GM19324 (cell line): Measurements from ENCODE around the gene E2F8.

ENCODE experiments used
- ATAC-seq: cut with Tn5 transposase; IDR thresholded peaks from one replicate; pipeline ENCODE4 v1.9.1; 2021; ENCODE audit warnings: mild to moderate bottlenecking, moderate library complexity; ENCODE audit not compliant: unreplicated experiment, low FRiP score

Gene E2F8

DNA sequence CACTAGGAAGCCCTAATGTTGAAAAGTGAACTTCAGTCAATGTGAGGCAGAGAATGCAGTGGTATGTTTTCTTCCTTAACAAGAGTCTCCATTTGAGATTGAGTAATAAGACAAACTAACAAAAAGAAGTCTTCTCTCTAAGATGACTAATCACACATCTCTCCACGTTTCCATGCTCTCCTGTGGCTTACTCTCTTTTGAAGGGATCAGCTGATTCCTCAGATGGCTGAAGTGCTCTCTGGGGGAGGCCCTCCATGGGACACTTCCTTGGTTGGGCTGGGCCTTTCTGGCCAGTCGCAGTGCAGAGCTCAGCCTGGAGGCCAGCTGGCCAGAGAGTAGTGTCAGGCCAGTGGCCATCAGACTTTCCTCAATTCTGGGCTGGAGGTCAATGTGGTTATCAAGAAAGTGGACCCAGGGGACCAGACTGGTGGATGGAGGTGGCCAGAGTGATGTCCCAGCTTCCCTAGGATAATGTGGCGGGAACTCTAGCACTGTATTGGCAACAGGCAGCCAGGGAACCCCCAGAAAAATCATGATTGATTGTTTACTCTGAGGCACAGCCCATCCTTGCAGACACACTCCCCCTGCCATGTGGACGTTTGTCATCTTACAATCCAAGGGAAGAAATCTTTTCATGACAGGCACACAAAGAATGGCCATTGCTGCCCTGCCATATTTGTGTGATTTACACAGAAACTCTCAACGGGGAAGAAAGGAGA is 53.5 kb downstream of the E2F8 start:
- ATAC-seq: no peak

DNA sequence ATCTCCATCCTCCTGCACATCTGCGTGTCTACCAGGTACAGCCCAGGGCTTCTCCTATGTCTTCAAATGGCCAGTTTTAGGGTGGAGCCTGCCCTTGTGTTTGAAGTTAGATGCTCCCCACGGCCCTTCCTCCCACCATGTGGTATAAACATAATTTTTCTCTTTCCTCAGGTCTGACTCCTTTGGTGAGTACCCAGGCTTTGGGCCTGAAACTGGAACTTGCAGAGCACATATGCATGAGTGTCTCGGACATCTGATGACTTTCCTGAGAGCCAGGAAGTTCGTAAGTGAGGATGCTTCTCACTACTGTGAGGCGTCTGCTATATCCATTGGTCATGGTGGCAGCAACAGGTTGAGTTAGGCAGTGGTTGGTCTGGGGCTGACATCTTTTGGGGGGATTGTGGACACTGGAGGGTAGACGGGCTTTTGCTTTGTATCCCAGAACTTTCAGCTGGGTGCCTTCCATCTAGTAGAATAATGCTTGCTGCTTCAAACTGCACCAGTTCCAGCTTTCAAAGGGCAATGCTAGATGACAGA is 55.2 kb downstream of the E2F8 start:
- no peak for ATAC-seq

DNA sequence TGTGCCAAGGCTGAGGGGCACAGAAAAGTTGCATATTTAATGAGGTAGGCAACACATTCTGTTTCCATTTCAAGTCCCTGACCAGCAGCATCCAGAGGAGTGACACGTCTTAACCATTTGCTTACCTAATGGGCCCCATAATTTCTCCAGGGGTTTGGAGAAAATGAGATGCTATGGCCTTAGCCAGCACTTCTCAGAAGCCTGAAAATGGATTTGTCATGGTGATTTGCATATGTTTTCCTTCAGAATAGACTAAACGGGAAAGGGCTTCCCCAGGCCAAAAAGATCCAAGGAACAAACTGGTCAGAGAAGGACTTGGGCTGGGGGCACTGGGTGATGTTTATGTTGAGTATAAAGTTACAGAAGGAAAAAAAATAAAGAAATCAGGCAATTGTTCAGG is 55.7 kb downstream of the E2F8 start:
- ATAC-seq: no peak

DNA sequence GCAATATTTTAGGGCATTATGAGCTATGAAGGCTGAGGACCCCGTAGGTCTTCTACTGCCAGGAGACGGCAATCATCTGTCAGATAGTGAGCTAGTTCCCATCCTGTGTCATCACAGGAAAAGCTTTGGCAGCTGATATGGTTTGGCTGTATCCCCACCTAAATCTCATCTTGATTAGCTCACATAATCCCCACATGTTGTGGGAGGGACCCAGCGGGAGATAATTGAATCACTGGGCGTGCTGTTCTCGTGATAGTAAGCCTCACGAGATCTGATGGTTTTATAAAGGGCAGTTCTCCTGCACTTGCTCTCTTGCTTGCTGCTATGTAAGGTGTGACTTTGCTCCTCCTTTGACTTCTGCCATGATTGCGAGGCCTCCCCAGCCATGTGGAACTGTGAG is 57.1 kb downstream of the E2F8 start:
- ATAC-seq: no peak

DNA sequence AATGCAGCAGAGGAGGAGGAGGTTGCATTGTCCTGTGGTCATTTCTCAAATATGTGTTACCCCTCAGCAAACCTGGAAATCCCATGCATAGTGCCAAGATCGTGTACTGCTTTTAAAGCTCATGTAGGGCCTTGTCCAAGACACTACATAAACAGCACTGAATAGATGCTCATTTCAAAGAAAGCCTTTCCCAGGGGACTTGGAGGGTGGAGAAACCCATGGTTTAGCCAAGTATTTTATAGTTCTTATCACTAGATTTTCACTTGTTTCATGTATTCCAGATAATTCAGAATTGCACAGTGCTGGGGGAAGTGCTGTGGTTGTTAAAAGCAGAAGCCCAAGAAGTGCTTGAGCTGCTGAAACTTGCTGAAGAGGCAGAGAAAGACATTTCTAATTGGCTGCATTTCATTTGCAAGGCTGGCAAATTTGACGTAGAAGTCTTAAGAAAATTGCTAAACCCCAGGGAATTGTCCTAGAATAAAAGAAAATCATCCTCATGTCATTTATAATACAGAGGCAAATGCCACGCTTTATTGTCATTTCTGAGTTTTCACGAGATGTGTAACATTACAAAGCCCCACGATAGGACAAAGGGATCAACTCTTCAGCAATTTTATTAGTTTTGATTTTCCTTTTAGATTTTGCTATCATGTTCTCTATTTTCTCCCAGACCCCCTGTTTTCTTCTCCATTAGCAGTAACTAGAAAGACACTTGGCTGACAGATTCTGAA is 59.0 kb downstream of the E2F8 start:
- ATAC-seq: no peak

DNA sequence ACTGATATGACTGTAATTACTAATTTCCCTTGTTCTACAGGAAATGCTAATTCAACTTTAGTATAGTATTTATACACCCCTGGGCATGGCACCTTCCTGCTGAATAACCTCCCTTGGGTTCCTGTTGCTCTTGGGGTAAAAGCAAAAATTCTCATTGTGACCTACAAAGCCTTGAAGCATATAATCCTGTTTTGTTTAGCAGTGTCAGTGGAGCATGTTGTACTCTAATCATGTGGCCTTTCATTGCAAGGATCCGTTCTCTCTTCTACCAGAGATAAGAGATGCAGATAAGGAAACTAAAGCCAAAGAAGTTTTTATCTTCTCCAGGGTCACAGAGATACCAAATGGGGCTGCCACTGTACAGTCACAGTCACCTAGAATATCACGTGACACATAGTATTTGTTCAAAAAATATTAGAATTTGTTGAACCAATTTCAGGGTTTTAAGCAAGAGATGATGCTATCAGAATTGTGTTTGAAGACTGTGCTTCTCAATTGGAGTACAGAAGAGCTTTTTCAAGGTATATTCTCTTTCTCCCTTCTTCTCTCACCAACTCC is 64.0 kb downstream of the E2F8 start:
- no peak for ATAC-seq
